ENCODE measurements around the gene NGEF. TPM values are rescaled to one million over a fixed set of nuclear protein-coding genes. Genes with fewer than 3 reads are reported as not detected.

Gene NGEF
- total RNA-seq, 2 experiments from 2014 or later: 0.63 TPM; not detected in 1

GRCh38 chr2:233047206-233047605 lies 34.1 kb upstream of the NGEF start:
- H3K4me1 Mint-ChIP-seq (ENCODE audit: low read depth): no peaks in the 10 kb centered on the region

GRCh38 chr2:233044974-233045605 lies 32.0 kb upstream of the NGEF start:
- no peak for DNase-seq
- no peak for ATAC-seq
- Mint-ChIP-seq H3K27me3 (no peaks in the 10 kb centered on the region), H3K9me3 (no peaks in the 10 kb centered on the region), H3K36me3 (ENCODE audit: low read depth) (no peaks in the 10 kb centered on the region), H3K4me1 (ENCODE audit: low read depth) (no peaks in the 10 kb centered on the region), H3K27ac (no peak overlapping the region), H3K4me3 (no peak overlapping the region)
- intact Hi-C loops (cut with micrococcal nuclease): no loop called here
- ChIA-PET POLR2A (interaction anchor here (0.6 kb wide), 1 partner anchor 67 kb away, joined by 3 read pairs; no protein-coding TSS in a partner anchor), CTCF (interaction anchor here (0.6 to 2.9 kb wide), 2 partner anchors 9 to 17 kb away, joined by 3 to 15 read pairs; no protein-coding TSS in a partner anchor)
- no peak for TF ChIP-seq CTCF (IDR thresholded peaks at IDR 0.05)

More at GRCh38 chr2:233047206-233047605, 34.1 kb upstream of the NGEF start:
- no peaks in the 10 kb centered on the region for H3K36me3 Mint-ChIP-seq (ENCODE audit: low read depth)
- no peak overlapping the region for H3K27ac Mint-ChIP-seq
- CTCF ChIA-PET: interaction anchor here (1.2 kb wide), 1 partner anchor 14 kb away, joined by 3 read pairs; no protein-coding TSS in a partner anchor
- ATAC-seq: no peak
- H3K9me3 Mint-ChIP-seq: no peaks in the 10 kb centered on the region
- H3K27me3 Mint-ChIP-seq: peaks cover 2% of the 10 kb centered on the region
- no peak for TF ChIP-seq CTCF (IDR thresholded peaks at IDR 0.05)
- H3K4me3 Mint-ChIP-seq: no peak overlapping the region
- intact Hi-C loops (cut with micrococcal nuclease): no loop called here
- POLR2A ChIA-PET: interaction anchor here (2.7 kb wide), 1 partner anchor 12 kb away, joined by 11 read pairs; the partner anchor contains the start of gene INPP5D
- DNase-seq: no peak

- TF ChIP-seq CTCF (IDR thresholded peaks at IDR 0.05): no peak
- POLR2A ChIA-PET: no interaction called here
- H3K9me3 Mint-ChIP-seq: no peaks in the 10 kb centered on the region
- no peak overlapping the region for H3K27ac Mint-ChIP-seq
- intact Hi-C loops (cut with micrococcal nuclease): no loop called here
- H3K4me3 Mint-ChIP-seq: no peak overlapping the region
- no peak for ATAC-seq
- CTCF ChIA-PET: interaction anchor here (0.9 to 1.6 kb wide), 3 partner anchors 10 to 14 kb away, joined by 4 to 5 read pairs (median 4); partner anchors contain the start of gene NEU2
- no peak for DNase-seq
- no peaks in the 10 kb centered on the region for H3K4me1 Mint-ChIP-seq (ENCODE audit: low read depth)
- no peaks in the 10 kb centered on the region for H3K36me3 Mint-ChIP-seq (ENCODE audit: low read depth)
- H3K27me3 Mint-ChIP-seq: no peaks in the 10 kb centered on the region
These were observed 29.5 kb upstream of the NGEF start for GRCh38 chr2:233042549-233042948.

- no peaks in the 10 kb centered on the region for H3K36me3 Mint-ChIP-seq (ENCODE audit: low read depth)
- no peak overlapping the region for H3K4me3 Mint-ChIP-seq
- no peaks in the 10 kb centered on the region for H3K27me3 Mint-ChIP-seq
- no peaks in the 10 kb centered on the region for H3K4me1 Mint-ChIP-seq (ENCODE audit: low read depth)
- ATAC-seq: no peak
- no peak for DNase-seq
- H3K9me3 Mint-ChIP-seq: no peaks in the 10 kb centered on the region
- CTCF ChIA-PET: interaction anchor here (1.0 to 1.6 kb wide), 2 partner anchors 10 to 13 kb away, joined by 4 to 5 read pairs; partner anchors contain the start of gene NEU2
- TF ChIP-seq CTCF (IDR thresholded peaks at IDR 0.05): no peak
- intact Hi-C loops (cut with micrococcal nuclease): no loop called here
- H3K27ac Mint-ChIP-seq: no peak overlapping the region
- POLR2A ChIA-PET: no interaction called here
These were observed 28.8 kb upstream of the NGEF start for GRCh38 chr2:233041722-233042323.

- intact Hi-C loops (cut with micrococcal nuclease): no loop called here
- Mint-ChIP-seq H3K9me3 (no peaks in the 10 kb centered on the region), H3K27ac (no peak overlapping the region), H3K4me3 (no peak overlapping the region), H3K36me3 (ENCODE audit: low read depth) (no peaks in the 10 kb centered on the region), H3K27me3 (no peaks in the 10 kb centered on the region), H3K4me1 (ENCODE audit: low read depth) (no peaks in the 10 kb centered on the region)
- DNase-seq (no peak), ATAC-seq (no peak)
- ChIA-PET CTCF (no interaction called here), POLR2A (no interaction called here)
- TF ChIP-seq CTCF (IDR thresholded peaks at IDR 0.05): no peak
These were observed 27.5 kb upstream of the NGEF start for GRCh38 chr2:233040571-233040970.
